H1 (cell line): Measurements from ENCODE around the gene FHIT. TPM values are rescaled to one million over a fixed set of nuclear protein-coding genes. Genes with fewer than 3 reads are reported as not detected.

Experiments
- ATF2 ChIP-seq: IDR thresholded peaks from 2 replicates; pipeline ENCODE4 v1.6.1; 2012; ENCODE audit warnings: low read length, inconsistent platforms
- JUN ChIP-seq: IDR thresholded peaks from 2 replicates; pipeline ENCODE4 v1.6.1; 2011; ENCODE audit warnings: low read depth, mild to moderate bottlenecking, improper control_type of control experiment, low read length
- USF2 ChIP-seq: IDR thresholded peaks from 2 replicates; pipeline ENCODE4 v1.6.1; 2011; ENCODE audit warnings: low read length, improper control_type of control experiment
- polyA plus RNA-seq, 7 experiments: library from polyadenylated mRNA; depleted of rRNA in 3 of 7; stranded (reverse) in 5 of 7; unstranded in 2 of 7; fragments of >200 nt in 5 of 7; fragments of 200-250 nt in 2 of 7; gene quantifications; 1 replicate in 5 of 7; 2 replicates in 1 of 7; 4 replicates in 1 of 7; pipeline versions ENCODE4 v1.2.1 to v1.2.3, GENCODE V29; 2011 to 2013; ENCODE audit warnings: missing spikeins in 2 of 7, mixed read lengths in 2 of 7
- total RNA-seq: library from RNA; stranded (reverse); fragmentation: NEBNext Ultra II Directional; extraction: Animal tissue kit (Norgen Biotek cat#: 25700); gene quantifications from 2 replicates; pipeline ENCODE4 v1.2.1, GENCODE V29; 2021

FHIT gene
- total and polyA plus RNA-seq, 2 of the 8 experiments (the other 6 are each of a cell fraction or from before 2014, with no cell fraction given) = 1.2 to 3.2 TPM

- no peak for TF ChIP-seq ATF2
- TF ChIP-seq USF2 = no peak
- TF ChIP-seq JUN = no peak
Measured at GRCh38 chr3:59946401-59946800, 1304.9 kb downstream of the FHIT start (continued).
